ENCODE results near the gene PDZRN4. TPM values are rescaled to one million over a fixed set of nuclear protein-coding genes. Genes with fewer than 3 reads are reported as not detected.

The PDZRN4 gene
- total RNA-seq, 1 donor from 2014 or later, result 0.14 TPM

DNA sequence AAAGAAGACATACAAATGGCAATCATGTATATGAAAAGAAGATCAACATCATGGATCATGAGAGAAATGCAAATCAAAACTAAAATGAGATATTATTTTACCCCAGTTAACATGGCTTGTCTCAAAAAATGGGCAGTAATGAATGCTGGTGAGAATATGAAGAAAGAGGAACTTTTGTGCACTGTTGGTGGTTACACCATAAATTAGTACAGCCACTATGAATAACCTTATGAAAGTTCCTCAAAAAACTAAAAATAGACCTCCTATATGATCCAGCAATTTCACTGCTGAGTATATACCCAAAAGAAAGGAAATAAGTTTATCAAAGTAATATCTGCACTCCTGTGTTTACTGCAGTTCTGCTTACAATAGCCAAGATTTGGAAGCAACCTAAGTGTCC lies 151.7 kb downstream of the PDZRN4 start:
- Histone ChIP-seq H3K27me3 (ENCODE audit: low read depth) (no peaks in the 10 kb centered on the region), H3K4me3 (no peak overlapping the region), H3K27ac (replicated peaks) (no peak overlapping the region), H3K9me3 (replicated peaks) (peaks cover 18% of the 10 kb centered on the region), H3K36me3 (no peaks in the 10 kb centered on the region), H3K4me1 (no peaks in the 10 kb centered on the region)
- no peak for DNase-seq
- intact Hi-C loops (cut with micrococcal nuclease), result no loop called here
- TF ChIP-seq, protein P1, sequence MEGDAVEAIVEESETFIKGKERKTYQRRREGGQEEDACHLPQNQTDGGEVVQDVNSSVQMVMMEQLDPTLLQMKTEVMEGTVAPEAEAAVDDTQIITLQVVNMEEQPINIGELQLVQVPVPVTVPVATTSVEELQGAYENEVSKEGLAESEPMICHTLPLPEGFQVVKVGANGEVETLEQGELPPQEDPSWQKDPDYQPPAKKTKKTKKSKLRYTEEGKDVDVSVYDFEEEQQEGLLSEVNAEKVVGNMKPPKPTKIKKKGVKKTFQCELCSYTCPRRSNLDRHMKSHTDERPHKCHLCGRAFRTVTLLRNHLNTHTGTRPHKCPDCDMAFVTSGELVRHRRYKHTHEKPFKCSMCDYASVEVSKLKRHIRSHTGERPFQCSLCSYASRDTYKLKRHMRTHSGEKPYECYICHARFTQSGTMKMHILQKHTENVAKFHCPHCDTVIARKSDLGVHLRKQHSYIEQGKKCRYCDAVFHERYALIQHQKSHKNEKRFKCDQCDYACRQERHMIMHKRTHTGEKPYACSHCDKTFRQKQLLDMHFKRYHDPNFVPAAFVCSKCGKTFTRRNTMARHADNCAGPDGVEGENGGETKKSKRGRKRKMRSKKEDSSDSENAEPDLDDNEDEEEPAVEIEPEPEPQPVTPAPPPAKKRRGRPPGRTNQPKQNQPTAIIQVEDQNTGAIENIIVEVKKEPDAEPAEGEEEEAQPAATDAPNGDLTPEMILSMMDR (IDR thresholded peaks at IDR 0.05; ENCODE audit: borderline replicate concordance), result no peak

DNA sequence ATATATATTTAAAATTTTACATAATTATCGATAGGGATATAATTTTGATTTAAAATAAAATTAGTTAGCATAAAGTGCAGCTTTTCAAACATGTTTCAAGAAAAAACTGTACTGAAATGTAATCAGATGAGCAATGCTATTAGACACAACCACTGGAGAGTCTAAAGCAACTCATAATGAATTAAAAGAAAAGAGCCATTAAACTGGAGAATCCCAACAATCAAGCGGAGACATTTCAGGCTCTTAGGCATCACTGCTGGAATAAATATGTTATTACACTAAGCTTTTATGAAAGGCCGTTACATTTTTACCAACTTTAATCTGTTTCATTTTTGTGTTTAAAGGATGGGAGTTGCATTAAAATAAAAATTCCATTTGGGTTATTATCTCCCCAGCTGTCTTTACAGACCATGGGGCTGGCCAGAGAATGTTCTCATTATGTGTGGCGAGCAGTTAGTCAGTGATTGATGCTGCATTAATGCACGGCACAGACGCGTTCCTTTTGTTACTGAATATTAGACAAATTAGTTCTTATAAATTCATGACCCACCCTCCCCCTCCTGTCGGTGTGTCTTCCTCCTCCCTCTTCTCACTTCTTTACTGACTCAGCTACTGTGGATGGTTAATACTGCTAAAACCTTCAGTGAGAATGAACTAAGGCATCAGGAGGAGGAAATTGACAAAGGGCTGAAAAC lies 156.8 kb downstream of the PDZRN4 start:
- intact Hi-C loops (cut with micrococcal nuclease), result no loop called here
- Histone ChIP-seq H3K4me3 (no peak overlapping the region), H3K9me3 (replicated peaks) (peaks cover 18% of the 10 kb centered on the region), H3K27me3 (ENCODE audit: low read depth) (no peaks in the 10 kb centered on the region), H3K27ac (replicated peaks) (no peak overlapping the region), H3K4me1 (no peaks in the 10 kb centered on the region), H3K36me3 (no peaks in the 10 kb centered on the region)
- TF ChIP-seq, protein P1 (IDR thresholded peaks at IDR 0.05; ENCODE audit: borderline replicate concordance), result no peak
- no peak for DNase-seq

DNA sequence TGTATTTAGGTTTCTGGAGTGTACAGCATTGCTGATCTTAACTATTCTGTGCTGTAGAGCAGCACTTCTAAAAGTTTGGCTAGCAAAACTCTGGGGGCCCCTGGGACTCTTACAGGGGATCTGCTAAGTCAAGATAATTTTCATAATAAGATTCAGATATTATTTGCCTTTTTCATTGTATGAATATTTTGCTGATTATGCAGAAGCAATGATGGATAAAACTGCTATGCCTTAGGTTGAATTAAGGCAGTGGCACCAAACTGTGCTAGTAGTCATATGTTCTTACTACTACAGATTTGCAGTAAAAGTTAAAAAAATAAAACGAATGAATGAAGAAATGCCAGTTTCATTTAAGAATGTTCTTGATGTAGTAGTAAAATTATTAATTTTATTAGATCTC lies 160.1 kb downstream of the PDZRN4 start:
- no peaks in the 10 kb centered on the region for H3K4me1 ChIP-seq
- no peak overlapping the region for H3K27ac ChIP-seq (replicated peaks)
- H3K9me3 ChIP-seq (replicated peaks), result no peaks in the 10 kb centered on the region
- no peak overlapping the region for H3K4me3 ChIP-seq
- no peaks in the 10 kb centered on the region for H3K27me3 ChIP-seq (ENCODE audit: low read depth)
- intact Hi-C loops (cut with micrococcal nuclease), result no loop called here
- no peak for DNase-seq
- no peaks in the 10 kb centered on the region for H3K36me3 ChIP-seq
- TF ChIP-seq, protein P1 (IDR thresholded peaks at IDR 0.05; ENCODE audit: borderline replicate concordance), result no peak

DNA sequence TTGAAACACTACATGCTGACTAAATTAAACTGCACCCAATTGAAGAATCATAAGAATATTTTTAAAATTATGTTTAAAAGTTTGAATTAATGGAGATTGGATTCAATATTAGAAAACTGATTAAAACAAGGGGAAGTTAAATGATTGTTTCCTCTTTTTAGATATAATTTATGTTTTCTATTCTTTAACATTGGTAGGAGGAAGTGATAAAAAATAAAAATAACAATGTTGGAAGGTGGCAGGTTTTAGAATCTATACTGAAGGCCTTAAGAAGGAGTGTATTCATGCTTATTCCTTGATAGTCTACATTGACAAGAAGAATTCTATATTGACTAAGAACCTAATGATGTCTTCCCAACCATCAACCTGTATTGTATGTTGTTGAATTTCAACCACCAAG lies 168.1 kb downstream of the PDZRN4 start:
- TF ChIP-seq, protein P1 (IDR thresholded peaks at IDR 0.05; ENCODE audit: borderline replicate concordance), result no peak
- Histone ChIP-seq H3K9me3 (replicated peaks) (no peaks in the 10 kb centered on the region), H3K27me3 (ENCODE audit: low read depth) (no peaks in the 10 kb centered on the region), H3K36me3 (no peaks in the 10 kb centered on the region), H3K27ac (replicated peaks) (no peak overlapping the region), H3K4me3 (no peak overlapping the region), H3K4me1 (no peaks in the 10 kb centered on the region)
- no peak for DNase-seq
- intact Hi-C loops (cut with micrococcal nuclease), result no loop called here

DNA sequence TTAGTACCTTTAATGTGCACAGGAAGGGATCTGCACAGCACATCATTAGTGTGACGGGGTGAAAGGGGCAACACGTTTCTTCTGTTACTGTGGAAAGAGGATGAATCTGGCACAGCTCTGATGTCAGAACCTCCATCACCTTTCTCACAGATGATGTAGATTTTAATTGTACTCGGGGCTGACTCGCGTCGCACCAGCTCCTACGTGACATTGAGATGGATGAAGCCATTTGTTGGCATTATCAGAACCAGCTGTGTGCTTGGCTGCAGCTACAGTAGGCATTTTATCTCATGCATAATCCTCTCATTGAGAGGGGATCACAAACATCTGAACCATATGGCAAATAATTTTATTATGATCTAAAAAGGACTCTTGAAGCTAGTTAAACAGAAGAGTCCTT lies 173.6 kb downstream of the PDZRN4 start:
- TF ChIP-seq, protein P1 (IDR thresholded peaks at IDR 0.05; ENCODE audit: borderline replicate concordance), result no peak
- H3K4me1 ChIP-seq, result no peaks in the 10 kb centered on the region
- H3K4me3 ChIP-seq, result no peak overlapping the region
- no peaks in the 10 kb centered on the region for H3K9me3 ChIP-seq (replicated peaks)
- intact Hi-C loops (cut with micrococcal nuclease), result no loop called here
- no peak overlapping the region for H3K27ac ChIP-seq (replicated peaks)
- no peaks in the 10 kb centered on the region for H3K36me3 ChIP-seq
- H3K27me3 ChIP-seq (ENCODE audit: low read depth), result no peaks in the 10 kb centered on the region
- DNase-seq, result no peak

Measured in left ventricle myocardium inferior (tissue), 1 donor.